ENCODE measurements around the gene PELO.

PELO gene

GRCh38 chr5:52807723-52808122, 20.0 kb downstream of the PELO start:
- H3K27ac ChIP-seq = no peak overlapping the region
- TF ChIP-seq CTCF (conservative IDR thresholded peaks at IDR 0.05) = no peak

GRCh38 chr5:52808316-52808901, 20.7 kb downstream of the PELO start:
- no peak overlapping the region for H3K27ac ChIP-seq
- no peak for TF ChIP-seq CTCF (conservative IDR thresholded peaks at IDR 0.05)

GRCh38 chr5:52809884-52810283, 22.2 kb downstream of the PELO start:
- no peak overlapping the region for H3K27ac ChIP-seq
- TF ChIP-seq CTCF (conservative IDR thresholded peaks at IDR 0.05) = no peak

- no peak for TF ChIP-seq CTCF (conservative IDR thresholded peaks at IDR 0.05)
- H3K27ac ChIP-seq = no peak overlapping the region
These were observed 22.7 kb downstream of the PELO start for GRCh38 chr5:52810426-52810825.

- no peak overlapping the region for H3K27ac ChIP-seq
- TF ChIP-seq CTCF (conservative IDR thresholded peaks at IDR 0.05) = no peak
These were observed 23.5 kb downstream of the PELO start for GRCh38 chr5:52811067-52811749.

- no peak for TF ChIP-seq CTCF (conservative IDR thresholded peaks at IDR 0.05)
- no peak overlapping the region for H3K27ac ChIP-seq
These were observed 26.8 kb downstream of the PELO start for GRCh38 chr5:52814352-52815148.

- TF ChIP-seq CTCF (conservative IDR thresholded peaks at IDR 0.05) = no peak
- H3K27ac ChIP-seq = no peak overlapping the region
These were observed 30.1 kb downstream of the PELO start for GRCh38 chr5:52817818-52818217.
